Epithelial cell of esophagus (primary cell): ENCODE measurements around the gene LDLRAD1.
"Not testable (repeated sequence)": the region's sequence is repeated elsewhere in the genome, so short reads cannot be mapped to it uniquely, and the experiment has no call there.

Source experiments
- DNase-seq: peaks from one replicate; pipeline ENCODE4 v3.0.0; 2010; ENCODE audit warnings: low read depth
- H3K4me3 ChIP-seq: 2 replicates; pipeline ENCODE4 v1.5.1; 2011; ENCODE audit warnings: mild to moderate bottlenecking, low read length, control low read depth
- CTCF ChIP-seq: IDR thresholded peaks from 2 replicates; pipeline ENCODE4 v1.5.1; 2011; ENCODE audit warnings: low read depth, mild to moderate bottlenecking, low read length, control low read depth, inconsistent platforms; ENCODE audit not compliant: insufficient read depth; ENCODE audit errors: missing control alignments

The LDLRAD1 gene

GRCh38 chr1:54009406-54009805 lies 8.6 kb downstream of the LDLRAD1 start:
- no peak for TF ChIP-seq CTCF
- no peak overlapping the region for H3K4me3 ChIP-seq
- no peak for DNase-seq

GRCh38 chr1:54008876-54009275 lies 9.1 kb downstream of the LDLRAD1 start:
- no peak overlapping the region for H3K4me3 ChIP-seq
- no peak for DNase-seq
- no peak for TF ChIP-seq CTCF

DNA sequence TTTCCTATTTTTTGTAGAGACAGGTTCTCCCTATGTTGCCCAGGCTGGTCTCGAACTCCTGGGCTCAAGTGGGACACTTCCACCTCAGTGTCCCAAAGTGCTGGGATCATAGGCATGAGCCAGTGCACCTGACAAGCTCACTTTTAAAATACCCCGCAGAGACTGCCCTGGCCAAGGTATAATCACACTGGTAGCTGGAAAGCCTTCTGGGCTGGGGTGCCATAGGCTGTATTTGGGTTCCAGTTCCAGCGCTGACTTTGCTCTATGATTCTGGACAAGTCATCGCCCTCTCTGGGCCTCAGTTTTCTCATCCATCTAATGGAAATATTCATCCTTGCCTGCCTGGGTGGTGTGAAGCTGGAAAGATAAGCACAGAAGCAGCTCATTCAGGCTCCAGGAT lies 10.4 kb downstream of the LDLRAD1 start:
- no peak for TF ChIP-seq CTCF
- DNase-seq = no peak
- H3K4me3 ChIP-seq = no peak overlapping the region

DNA sequence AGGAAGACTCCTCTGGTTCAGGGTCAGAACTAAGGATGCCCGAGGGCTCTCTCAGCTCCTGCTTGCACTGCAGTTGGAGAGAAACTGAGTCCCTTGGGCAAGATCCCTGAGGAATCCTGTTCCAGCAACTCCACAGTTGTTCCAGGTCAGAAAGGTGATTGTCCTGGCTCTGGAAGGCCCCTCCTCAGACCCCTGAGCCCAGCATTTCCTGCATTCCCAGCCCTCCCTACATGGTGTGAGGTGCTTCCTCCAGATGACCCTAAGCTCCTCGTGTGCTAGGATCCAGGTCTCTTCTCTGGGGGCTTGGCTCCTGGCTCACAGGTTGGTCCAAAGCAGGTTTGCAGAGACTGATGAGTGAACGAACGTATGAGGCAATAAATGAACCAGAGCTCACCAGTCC lies 11.5 kb downstream of the LDLRAD1 start:
- H3K4me3 ChIP-seq = no peak overlapping the region
- DNase-seq = no peak
- no peak for TF ChIP-seq CTCF

DNA sequence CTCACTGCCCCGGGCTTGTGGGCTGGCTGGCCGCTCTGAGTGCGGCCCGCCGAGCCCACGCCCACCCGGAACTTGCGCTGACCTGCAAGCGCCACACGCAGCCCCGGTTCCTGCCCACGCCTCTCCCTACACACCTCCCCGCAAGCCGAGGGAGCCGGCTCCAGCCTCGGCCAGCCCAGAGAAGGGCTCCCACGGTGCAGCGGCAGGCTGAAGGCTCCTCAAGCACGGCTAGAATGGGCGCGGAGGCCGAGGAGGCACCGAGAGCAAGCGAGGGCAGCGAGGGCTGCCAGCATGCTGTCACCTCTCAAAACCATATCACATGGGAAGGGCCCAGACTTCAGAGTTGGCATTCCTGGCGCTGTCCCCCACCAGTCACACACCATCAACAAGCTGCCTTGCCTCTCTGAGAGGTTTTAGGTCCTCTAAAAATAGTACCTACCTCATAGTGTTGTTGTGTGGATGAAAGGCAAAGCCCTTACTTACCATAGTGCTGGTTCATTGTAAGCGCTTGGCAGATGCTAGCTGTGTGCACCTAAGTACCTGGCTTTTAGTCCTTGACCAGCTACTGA lies 13.4 kb downstream of the LDLRAD1 start:
- no peak for DNase-seq
- no peak overlapping the region for H3K4me3 ChIP-seq
- no peak for TF ChIP-seq CTCF

GRCh38 chr1:54003750-54004480 lies 14.1 kb downstream of the LDLRAD1 start:
- H3K4me3 ChIP-seq, DNase-seq: not testable (repeated sequence)

GRCh38 chr1:54003249-54003646 lies 14.7 kb downstream of the LDLRAD1 start:
- no peak overlapping the region for H3K4me3 ChIP-seq
- DNase-seq = peak; percentile 42
- TF ChIP-seq CTCF = no peak
